Measurements from ENCODE around the gene TRAPPC10.

The TRAPPC10 gene

GRCh38 chr21:44071359-44072104, 59.4 kb downstream of the TRAPPC10 start:
- Histone ChIP-seq H2AFZ (ENCODE audit: low read length) (no peak overlapping the region), H3K4ac (ENCODE audit: low read length) (no peak overlapping the region), H3K27ac (replicated peaks; ENCODE audit: low read length) (no peak overlapping the region), H3K36me3 (replicated peaks in 1 of 2; ENCODE audit: control insufficient read depth in 2 of 2, insufficient read depth in 2 of 2, low read length in 2 of 2) (peaks cover 16 to 85% of the 10 kb centered on the region in 2 donors), H2BK120ac (ENCODE audit: low read depth, low read length) (no peak overlapping the region), H3K79me1 (ENCODE audit: low read depth, low read length) (no peaks in the 10 kb centered on the region), H3K4me3 (ENCODE audit: low read length in 2 of 2) (no peak overlapping the region), H3K27me3 (ENCODE audit: control insufficient read depth in 3 of 3, insufficient read depth in 3 of 3, low read depth in 1 of 3, low read length in 3 of 3) (no peaks in the 10 kb centered on the region), H3K9me3 (replicated peaks in 1 of 2; ENCODE audit: control insufficient read depth in 2 of 2, insufficient read depth in 1 of 2, low read depth in 1 of 2, low read length in 2 of 2) (no peaks in the 10 kb centered on the region), H3K9ac (ENCODE audit: low read depth, low read length, poor library complexity) (no peak overlapping the region), H2AK5ac (ENCODE audit: low read depth, low read length) (no peak overlapping the region), H4K8ac (ENCODE audit: low read depth, low read length) (no peak overlapping the region), H4K91ac (ENCODE audit: low read depth, low read length, poor library complexity) (no peak overlapping the region), H3K4me2 (ENCODE audit: insufficient read depth, low read length, poor library complexity, severe bottlenecking) (no peak overlapping the region), H2BK5ac (ENCODE audit: low read length) (no peak overlapping the region), H3K4me1 (ENCODE audit: control insufficient read depth in 2 of 2, insufficient read depth in 1 of 2, low read depth in 1 of 2, low read length in 2 of 2) (peaks cover 5 to 11% of the 10 kb centered on the region in 2 donors), H3K14ac (ENCODE audit: low read length) (no peak overlapping the region), H2BK12ac (ENCODE audit: low read length) (no peak overlapping the region), H3K23ac (ENCODE audit: low read depth, low read length, poor library complexity) (no peak overlapping the region), H2BK15ac (ENCODE audit: low read length) (no peak overlapping the region), H3K18ac (ENCODE audit: low read length) (no peak overlapping the region)
- no peak for DNase-seq (ENCODE audit: low spot score)
- WGBS, 2 donors (ENCODE audit: extremely low coverage in 2 of 2, insufficient read length in 2 of 2, insufficient replicate concordance in 1 of 2) = no CpG with 5 or more reads among the region's 15 CpGs

GRCh38 chr21:44072111-44072510, 60.0 kb downstream of the TRAPPC10 start:
- Histone ChIP-seq H2BK15ac (ENCODE audit: low read length) (no peak overlapping the region), H2BK12ac (ENCODE audit: low read length) (no peak overlapping the region), H3K14ac (ENCODE audit: low read length) (no peak overlapping the region), H3K27me3 (ENCODE audit: control insufficient read depth in 3 of 3, insufficient read depth in 3 of 3, low read depth in 1 of 3, low read length in 3 of 3) (no peaks in the 10 kb centered on the region), H4K91ac (ENCODE audit: low read depth, low read length, poor library complexity) (no peak overlapping the region), H3K36me3 (replicated peaks in 1 of 2; ENCODE audit: control insufficient read depth in 2 of 2, insufficient read depth in 2 of 2, low read length in 2 of 2) (peaks cover 17 to 85% of the 10 kb centered on the region in 2 donors), H3K23ac (ENCODE audit: low read depth, low read length, poor library complexity) (no peak overlapping the region), H3K4ac (ENCODE audit: low read length) (no peak overlapping the region), H3K18ac (ENCODE audit: low read length) (no peak overlapping the region), H2AFZ (ENCODE audit: low read length) (no peak overlapping the region), H2BK5ac (ENCODE audit: low read length) (no peak overlapping the region), H3K9me3 (replicated peaks in 1 of 2; ENCODE audit: control insufficient read depth in 2 of 2, insufficient read depth in 1 of 2, low read depth in 1 of 2, low read length in 2 of 2) (no peaks in the 10 kb centered on the region), H3K4me3 (ENCODE audit: low read length in 2 of 2) (no peak overlapping the region), H3K79me1 (ENCODE audit: low read depth, low read length) (no peaks in the 10 kb centered on the region), H2AK5ac (ENCODE audit: low read depth, low read length) (no peak overlapping the region), H3K4me2 (ENCODE audit: insufficient read depth, low read length, poor library complexity, severe bottlenecking) (no peak overlapping the region), H3K9ac (ENCODE audit: low read depth, low read length, poor library complexity) (no peak overlapping the region), H2BK120ac (ENCODE audit: low read depth, low read length) (no peak overlapping the region), H4K8ac (ENCODE audit: low read depth, low read length) (no peak overlapping the region), H3K4me1 (ENCODE audit: control insufficient read depth in 2 of 2, insufficient read depth in 1 of 2, low read depth in 1 of 2, low read length in 2 of 2) (peaks cover 3 to 9% of the 10 kb centered on the region in 2 donors), H3K27ac (replicated peaks; ENCODE audit: low read length) (no peak overlapping the region)
- WGBS, 2 donors (ENCODE audit: extremely low coverage in 2 of 2, insufficient read length in 2 of 2, insufficient replicate concordance in 1 of 2) = no CpG with 5 or more reads among the region's 15 CpGs
- DNase-seq (ENCODE audit: low spot score) = no peak

- no peak overlapping the region for H3K27ac ChIP-seq (replicated peaks; ENCODE audit: low read length)
- H3K18ac ChIP-seq (ENCODE audit: low read length) = no peak overlapping the region
- H2AFZ ChIP-seq (ENCODE audit: low read length) = no peak overlapping the region
- DNase-seq (ENCODE audit: low spot score) = no peak
- H3K79me1 ChIP-seq (ENCODE audit: low read depth, low read length) = no peaks in the 10 kb centered on the region
- no peak overlapping the region for H2AK5ac ChIP-seq (ENCODE audit: low read depth, low read length)
- no peak overlapping the region for H2BK5ac ChIP-seq (ENCODE audit: low read length)
- no peak overlapping the region for H4K91ac ChIP-seq (ENCODE audit: low read depth, low read length, poor library complexity)
- H3K4me3 ChIP-seq (ENCODE audit: low read length in 2 of 2) = no peak overlapping the region
- H4K8ac ChIP-seq (ENCODE audit: low read depth, low read length) = no peak overlapping the region
- WGBS, 2 donors (ENCODE audit: extremely low coverage in 2 of 2, insufficient read length in 2 of 2, insufficient replicate concordance in 1 of 2) = no CpG with 5 or more reads among the region's 11 CpGs
- H3K23ac ChIP-seq (ENCODE audit: low read depth, low read length, poor library complexity) = no peak overlapping the region
- H3K36me3 ChIP-seq (replicated peaks in 1 of 2; ENCODE audit: control insufficient read depth in 2 of 2, insufficient read depth in 2 of 2, low read length in 2 of 2) = peaks cover 19 to 95% of the 10 kb centered on the region in 2 donors
- no peak overlapping the region for H3K14ac ChIP-seq (ENCODE audit: low read length)
- no peak overlapping the region for H2BK12ac ChIP-seq (ENCODE audit: low read length)
- no peak overlapping the region for H3K4me2 ChIP-seq (ENCODE audit: insufficient read depth, low read length, poor library complexity, severe bottlenecking)
- H3K9ac ChIP-seq (ENCODE audit: low read depth, low read length, poor library complexity) = peak overlapping the region; percentile 18
- H3K9me3 ChIP-seq (replicated peaks in 1 of 2; ENCODE audit: control insufficient read depth in 2 of 2, insufficient read depth in 1 of 2, low read depth in 1 of 2, low read length in 2 of 2) = no peaks in the 10 kb centered on the region
- H3K4ac ChIP-seq (ENCODE audit: low read length) = no peak overlapping the region
- H2BK120ac ChIP-seq (ENCODE audit: low read depth, low read length) = no peak overlapping the region
- H2BK15ac ChIP-seq (ENCODE audit: low read length) = no peak overlapping the region
- no peaks in the 10 kb centered on the region for H3K4me1 ChIP-seq (ENCODE audit: control insufficient read depth in 2 of 2, insufficient read depth in 1 of 2, low read depth in 1 of 2, low read length in 2 of 2)
- no peaks in the 10 kb centered on the region for H3K27me3 ChIP-seq (ENCODE audit: control insufficient read depth in 3 of 3, insufficient read depth in 3 of 3, low read depth in 1 of 3, low read length in 3 of 3)
Measured at GRCh38 chr21:44074315-44074958, 62.3 kb downstream of the TRAPPC10 start.

- Histone ChIP-seq H2BK5ac (ENCODE audit: low read length) (no peak overlapping the region), H2BK15ac (ENCODE audit: low read length) (no peak overlapping the region), H3K4ac (ENCODE audit: low read length) (no peak overlapping the region), H3K9me3 (replicated peaks in 1 of 2; ENCODE audit: control insufficient read depth in 2 of 2, insufficient read depth in 1 of 2, low read depth in 1 of 2, low read length in 2 of 2) (no peaks in the 10 kb centered on the region), H2BK12ac (ENCODE audit: low read length) (no peak overlapping the region), H2AK5ac (ENCODE audit: low read depth, low read length) (no peak overlapping the region), H3K27ac (replicated peaks; ENCODE audit: low read length) (no peak overlapping the region), H3K4me1 (ENCODE audit: control insufficient read depth in 2 of 2, insufficient read depth in 1 of 2, low read depth in 1 of 2, low read length in 2 of 2) (no peaks in the 10 kb centered on the region), H3K23ac (ENCODE audit: low read depth, low read length, poor library complexity) (no peak overlapping the region), H3K4me3 (ENCODE audit: low read length in 2 of 2) (no peak overlapping the region), H3K79me1 (ENCODE audit: low read depth, low read length) (no peaks in the 10 kb centered on the region), H3K14ac (ENCODE audit: low read length) (no peak overlapping the region), H3K27me3 (ENCODE audit: control insufficient read depth in 3 of 3, insufficient read depth in 3 of 3, low read depth in 1 of 3, low read length in 3 of 3) (no peaks in the 10 kb centered on the region), H3K18ac (ENCODE audit: low read length) (no peak overlapping the region), H3K4me2 (ENCODE audit: insufficient read depth, low read length, poor library complexity, severe bottlenecking) (no peak overlapping the region), H3K9ac (ENCODE audit: low read depth, low read length, poor library complexity) (no peak overlapping the region), H2AFZ (ENCODE audit: low read length) (no peak overlapping the region), H4K91ac (ENCODE audit: low read depth, low read length, poor library complexity) (no peak overlapping the region), H4K8ac (ENCODE audit: low read depth, low read length) (no peak overlapping the region), H3K36me3 (replicated peaks in 1 of 2; ENCODE audit: control insufficient read depth in 2 of 2, insufficient read depth in 2 of 2, low read length in 2 of 2) (peaks cover 22 to 95% of the 10 kb centered on the region in 2 donors), H2BK120ac (ENCODE audit: low read depth, low read length) (no peak overlapping the region)
- WGBS, 2 donors (ENCODE audit: extremely low coverage in 2 of 2, insufficient read length in 2 of 2, insufficient replicate concordance in 1 of 2) = no CpG with 5 or more reads among the region's 5 CpGs
- DNase-seq (ENCODE audit: low spot score) = no peak
Measured at GRCh38 chr21:44076316-44076715, 64.2 kb downstream of the TRAPPC10 start.
